Spleen (tissue), 7 donors: Measurements from ENCODE around the gene CCDC194.

Experiments used
- POLR2A ChIP-seq, 3 donors: fragments of 450-650 bp; IDR thresholded peaks; one replicate each; pipeline ENCODE4 v1.5.1; 2017; ENCODE audit warnings: antibody characterized with exemption in 3 of 3, mild to moderate bottlenecking in 1 of 3
- TF ChIP-seq, protein P1 (sequence below), 11 experiments: fragments of 200-600 bp in 7 of 11; fragments of 450-650 bp in 4 of 11; sonication (generic) in 4 of 11; IDR thresholded peaks in 8 of 11; conservative IDR thresholded peaks in 3 of 11; 1 replicate in 7 of 11; 2 replicates in 4 of 11; pipeline versions ENCODE4 v1.4.0 to v1.8.0; 2016 to 2021; ENCODE audit warnings: antibody characterized with exemption in 11 of 11, inconsistent platforms in 4 of 11, mild to moderate bottlenecking in 1 of 11
- donor health status: DM: no; HTN: no; CAD: no; lungs with moderate emphysema.
- donor health status: DM: no; HTN: no; CAD: no.
- donor health status: DM: no; HTN: no; CAD: no.

DNA sequence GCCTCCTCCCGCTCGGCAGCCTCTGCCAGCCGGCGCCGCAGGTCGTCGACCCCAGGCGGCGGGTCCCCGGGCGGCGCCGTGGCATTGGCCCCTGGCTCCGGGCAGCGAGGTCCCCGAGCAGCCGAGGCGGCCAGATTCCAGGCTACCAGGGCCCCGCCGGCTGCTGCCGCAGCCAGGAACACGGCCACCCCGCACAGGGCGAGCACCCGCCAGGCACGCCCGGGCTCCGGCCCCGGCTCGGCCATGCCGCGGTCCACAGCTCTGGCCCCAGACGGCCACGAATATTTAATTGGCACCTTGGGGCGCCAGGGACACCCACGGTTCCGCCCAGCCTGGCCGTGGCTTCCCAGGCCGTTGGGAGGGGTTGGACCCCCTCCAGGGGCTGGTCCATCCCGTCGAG lies at the start of gene CCDC194:
- TF ChIP-seq, protein P1, sequence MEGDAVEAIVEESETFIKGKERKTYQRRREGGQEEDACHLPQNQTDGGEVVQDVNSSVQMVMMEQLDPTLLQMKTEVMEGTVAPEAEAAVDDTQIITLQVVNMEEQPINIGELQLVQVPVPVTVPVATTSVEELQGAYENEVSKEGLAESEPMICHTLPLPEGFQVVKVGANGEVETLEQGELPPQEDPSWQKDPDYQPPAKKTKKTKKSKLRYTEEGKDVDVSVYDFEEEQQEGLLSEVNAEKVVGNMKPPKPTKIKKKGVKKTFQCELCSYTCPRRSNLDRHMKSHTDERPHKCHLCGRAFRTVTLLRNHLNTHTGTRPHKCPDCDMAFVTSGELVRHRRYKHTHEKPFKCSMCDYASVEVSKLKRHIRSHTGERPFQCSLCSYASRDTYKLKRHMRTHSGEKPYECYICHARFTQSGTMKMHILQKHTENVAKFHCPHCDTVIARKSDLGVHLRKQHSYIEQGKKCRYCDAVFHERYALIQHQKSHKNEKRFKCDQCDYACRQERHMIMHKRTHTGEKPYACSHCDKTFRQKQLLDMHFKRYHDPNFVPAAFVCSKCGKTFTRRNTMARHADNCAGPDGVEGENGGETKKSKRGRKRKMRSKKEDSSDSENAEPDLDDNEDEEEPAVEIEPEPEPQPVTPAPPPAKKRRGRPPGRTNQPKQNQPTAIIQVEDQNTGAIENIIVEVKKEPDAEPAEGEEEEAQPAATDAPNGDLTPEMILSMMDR (IDR thresholded peaks at IDR 0.05 in 8 of 11, conservative IDR thresholded peaks at IDR 0.05 in 3 of 11) = no peak
- TF ChIP-seq POLR2A (IDR thresholded peaks at IDR 0.05) = no peak
